ENCODE results near the gene SNAPC5.

GRCh38 chr15:66503780-66504562, 6.4 kb upstream of the SNAPC5 start:
- TF ChIP-seq CTCF (IDR thresholded peaks at IDR 0.05; ENCODE audit: insufficient read depth, low read depth, low read length) (no peak), EZH2 (IDR thresholded peaks at IDR 0.05; ENCODE audit: insufficient read depth, low read length) (no peak)
